NCI-H1048 (cell line): Measurements from ENCODE around the gene CHRNB2.
A peak's percentile ranks its signal among the peaks of the same experiment; 100 is the strongest.

Experiments used
- DNase-seq: peaks from one replicate; lab custom pipeline; 2025; lab: John Stamatoyannopoulos, UW

The CHRNB2 gene

DNA sequence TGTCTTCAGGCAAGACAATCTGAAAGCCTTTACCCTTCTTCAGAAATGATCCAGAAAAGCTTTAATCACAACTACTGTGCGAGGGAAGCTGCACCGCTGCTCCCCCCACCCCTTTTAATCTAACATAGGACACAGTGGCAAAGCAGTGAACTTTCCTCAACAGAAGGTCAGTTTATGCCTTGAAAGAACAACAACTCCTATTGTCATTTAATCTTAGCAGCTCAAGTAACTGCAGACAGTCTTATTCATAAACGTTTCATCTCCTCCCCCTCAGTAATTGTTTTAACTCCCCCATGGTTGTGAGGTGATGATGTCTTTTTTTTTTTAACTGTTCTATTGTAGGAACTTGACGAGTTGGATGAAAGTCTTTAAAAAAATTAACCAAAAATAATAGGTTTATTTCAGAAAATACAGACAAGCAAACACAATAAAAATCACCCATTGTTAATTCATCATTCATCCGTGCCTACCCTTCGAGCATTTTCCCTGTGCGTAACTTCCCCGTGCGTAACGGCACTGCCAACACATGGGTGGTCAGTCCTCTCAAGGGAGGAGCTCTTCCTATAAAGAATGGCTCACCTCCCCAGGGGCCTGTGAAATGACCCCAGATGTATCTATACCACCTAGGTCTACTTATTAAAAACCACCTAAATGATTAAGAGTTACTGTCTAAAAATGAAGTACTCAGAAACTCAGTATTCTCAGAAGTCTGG, 43.7 kb downstream of the CHRNB2 start:
- no peak for DNase-seq

DNA sequence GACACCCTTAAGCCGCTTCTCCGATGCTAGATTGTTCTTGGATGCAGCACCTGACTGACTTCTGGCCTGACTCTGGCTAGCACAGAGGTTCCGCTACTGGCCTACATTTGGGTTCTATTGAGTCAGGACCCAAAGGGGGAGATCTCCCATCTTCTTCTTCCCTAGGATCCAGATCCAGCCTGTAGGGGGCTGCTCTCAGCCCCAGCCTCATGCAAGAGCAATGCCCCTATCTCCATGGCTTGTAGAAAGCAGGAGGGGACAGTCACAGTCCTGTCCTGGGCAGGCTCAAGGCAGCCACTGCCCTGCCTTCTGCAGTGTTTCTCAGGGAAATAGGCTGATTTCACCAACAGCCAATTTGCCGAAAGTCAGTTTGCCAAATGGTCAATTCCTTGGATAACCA, 46.7 kb downstream of the CHRNB2 start:
- DNase-seq, result no peak

GRCh38 chr1:154614901-154615300, 47.3 kb downstream of the CHRNB2 start:
- DNase-seq, result no peak

DNA sequence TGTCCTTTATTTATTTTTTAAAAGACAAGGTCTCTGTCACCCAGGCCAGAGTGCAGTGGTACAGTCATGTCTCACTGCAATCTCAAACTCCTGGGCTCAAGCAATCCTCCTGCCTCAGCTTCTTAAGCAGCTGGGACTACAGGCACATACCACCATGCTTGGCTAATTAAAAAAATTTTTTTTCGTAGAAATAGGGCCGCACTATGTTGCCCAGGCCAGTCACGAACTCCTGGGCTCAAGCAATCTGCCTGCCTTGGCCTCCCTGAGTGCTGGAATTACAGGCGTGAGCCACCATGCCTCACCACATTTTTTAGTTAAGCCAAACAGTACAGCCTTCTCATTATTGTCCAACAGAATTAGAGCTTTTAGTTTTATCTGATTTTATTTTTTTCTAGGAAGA, 47.8 kb downstream of the CHRNB2 start:
- DNase-seq, result no peak

GRCh38 chr1:154616659-154617345, 49.2 kb downstream of the CHRNB2 start:
- DNase-seq, result no peak

- DNase-seq, result no peak
Measured at GRCh38 chr1:154619181-154619948, 51.8 kb downstream of the CHRNB2 start.

DNA sequence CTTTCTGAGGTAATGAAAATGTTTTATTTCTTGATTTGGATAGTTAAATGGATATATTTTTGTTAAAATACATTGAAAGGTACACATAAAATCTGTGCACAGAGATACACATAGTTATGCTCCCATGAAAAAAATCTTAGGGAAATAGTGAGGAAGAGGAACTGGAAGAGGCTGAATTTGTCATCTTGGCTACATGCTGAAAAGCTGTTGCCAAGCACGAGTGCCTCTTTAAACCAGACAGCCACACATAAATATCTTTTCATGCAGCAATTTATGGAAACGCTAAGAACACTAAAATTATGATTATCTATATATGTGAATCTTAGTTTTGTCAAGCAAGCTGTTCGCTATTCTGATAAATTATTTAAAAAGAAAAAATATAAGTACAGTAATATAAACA, 53.2 kb downstream of the CHRNB2 start:
- DNase-seq, result no peak

GRCh38 chr1:154621875-154622274, 54.3 kb downstream of the CHRNB2 start:
- DNase-seq, result no peak

GRCh38 chr1:154622503-154623039, 55.0 kb downstream of the CHRNB2 start:
- DNase-seq, result no peak

GRCh38 chr1:154623358-154623757, 55.8 kb downstream of the CHRNB2 start:
- no peak for DNase-seq

DNA sequence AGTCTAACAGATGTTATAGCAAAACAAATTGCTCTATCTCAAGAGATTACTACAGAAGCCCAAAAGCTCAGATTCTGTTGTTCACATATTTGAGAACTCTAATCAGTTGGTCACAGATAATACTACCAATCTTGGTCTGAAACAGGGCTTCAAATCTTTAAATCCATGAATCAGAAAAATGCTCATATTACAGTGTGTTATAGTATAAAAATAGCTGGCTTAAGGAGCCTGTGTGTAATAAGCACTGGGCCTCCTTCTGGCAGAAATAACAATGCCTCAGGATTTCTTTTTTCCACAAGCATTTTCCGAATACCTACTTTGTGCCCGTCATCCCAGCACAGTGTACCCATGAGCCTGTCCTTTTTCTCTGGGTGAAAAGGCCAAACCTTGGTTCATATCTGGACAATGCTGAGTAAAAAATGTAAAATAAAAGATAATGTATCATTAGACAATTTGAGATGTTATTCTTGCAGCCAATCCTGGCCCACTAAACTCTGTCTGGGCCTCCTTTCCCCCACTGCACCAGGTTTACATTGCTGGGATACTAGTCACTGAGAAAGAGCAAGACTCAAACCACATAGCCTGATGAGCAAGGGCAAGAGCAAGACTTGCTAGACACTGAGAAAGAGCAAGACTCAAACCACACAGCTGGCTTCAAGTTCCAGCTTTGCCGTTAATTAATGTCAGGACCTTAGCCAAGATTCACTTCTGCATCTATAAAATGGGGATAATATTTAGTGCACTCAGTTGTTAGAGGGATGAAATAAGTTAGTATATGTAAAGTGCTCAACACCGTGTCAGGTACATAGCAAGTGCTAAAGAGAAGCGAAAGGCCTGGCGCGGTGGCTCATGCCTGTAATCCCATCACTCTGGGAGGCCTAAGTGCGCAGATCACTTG, 57.4 kb downstream of the CHRNB2 start:
- no peak for DNase-seq

GRCh38 chr1:154626456-154627256, 59.1 kb downstream of the CHRNB2 start:
- no peak for DNase-seq

GRCh38 chr1:154627257-154628120, 59.9 kb downstream of the CHRNB2 start:
- peak; percentile 88 for DNase-seq

DNA sequence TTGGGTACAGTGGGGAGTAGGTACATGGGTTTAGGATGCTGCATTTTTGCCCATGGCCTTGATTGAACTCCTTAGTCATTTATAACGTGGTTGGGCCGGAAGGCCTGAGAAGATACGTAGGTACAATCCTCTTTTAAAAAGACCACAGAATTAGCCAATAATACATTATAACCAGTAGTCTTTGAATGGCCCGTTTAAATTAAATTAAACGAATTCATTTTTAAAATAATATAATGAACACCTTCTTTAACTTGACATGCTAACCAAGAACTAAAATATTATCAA, 60.5 kb downstream of the CHRNB2 start:
- no peak for DNase-seq

- DNase-seq, result no peak
Measured at GRCh38 chr1:154629061-154629674, 61.6 kb downstream of the CHRNB2 start.
